K562 (cell line): Measurements from ENCODE around the gene KRTAP12-2. TPM values are rescaled to one million over a fixed set of nuclear protein-coding genes. Genes with fewer than 3 reads are reported as not detected.

Experiments used
- ATAC-seq: fragments of 200-7000 bp; cut with Tn5 transposase; 3 replicates; pipeline ENCODE4 v1.9.1; 2020; ENCODE audit warnings: moderate library complexity
- BruUV-seq: library from RNA; stranded (reverse); fragments of 400-500 nt; replicated peaks from 2 replicates; lab custom pipeline; 2021; lab: Mats Ljungman, UMichigan
- CTCF ChIA-PET: fragments of 300-600 bp; formaldehyde crosslinking; extraction: SDS; loops from one replicate; lab custom pipeline; 2021; ENCODE audit warnings: low intra/inter-chr PET ratio; lab: Yijun Ruan, JAX
- POLR2A ChIA-PET: fragments of 300-600, 350-650 bp; sonication (Branson Sonifier 250); formaldehyde crosslinking; extraction: SDS; loops from one replicate; lab custom pipeline; 2021; ENCODE audit warnings: antibody characterized with exemption, inconsistent platforms; lab: Yijun Ruan, JAX
- DNase-seq, 4 experiments: peaks; one replicate each; pipeline versions ENCODE4 v3.0.0 to v3.0.0-alpha.2; 2011 to 2018; ENCODE audit warnings: low spot score in 3 of 4, mixed read lengths in 3 of 4; ENCODE audit errors: extremely low read depth in 1 of 4
- FAIRE-seq: peaks from 2 replicates; lab custom pipeline; 2011; peaks lifted over from hg19 to GRCh38; lab: Jason Lieb, UNC
- H2AFZ ChIP-seq: 2 replicates; pipeline ENCODE4 v1.6.0; 2011; ENCODE audit warnings: low read depth, low read length, control low read depth, inconsistent platforms
- H3K27ac ChIP-seq: fragments of 200-600 bp; 3 replicates; pipeline ENCODE4 v1.8.0; 2011; ENCODE audit warnings: low read depth, mild to moderate bottlenecking, control low read depth, inconsistent platforms, low read length, moderate library complexity, mixed read lengths; ENCODE audit errors: extremely low read depth
- H3K27me3 ChIP-seq, 2 experiments: fragments of 300-600 bp in 1 of 2; 2 replicates in 1 of 2; 3 replicates in 1 of 2; pipeline versions ENCODE4 v1.6.0 to v1.8.0; 2011; ENCODE audit warnings: inconsistent platforms in 2 of 2, low read length in 2 of 2, mild to moderate bottlenecking in 1 of 2, mixed read lengths in 1 of 2, moderate library complexity in 1 of 2; ENCODE audit not compliant: control insufficient read depth in 2 of 2, insufficient read depth in 2 of 2
- H3K36me3 ChIP-seq: fragments of 300-600 bp; 3 replicates; pipeline ENCODE4 v1.8.0; 2011; ENCODE audit warnings: mild to moderate bottlenecking, low read length, inconsistent platforms; ENCODE audit not compliant: control insufficient read depth, insufficient read depth
- H3K4me1 ChIP-seq, 2 experiments: fragments of 200-600 bp in 1 of 2; replicated peaks in 1 of 2; 2 replicates in 1 of 2; 3 replicates in 1 of 2; pipeline versions ENCODE4 v1.5.1 to v1.8.0; 2011; ENCODE audit warnings: inconsistent platforms in 2 of 2, low read length in 2 of 2, mild to moderate bottlenecking in 1 of 2, mixed read lengths in 1 of 2, moderate library complexity in 1 of 2; ENCODE audit not compliant: control insufficient read depth in 2 of 2, insufficient read depth in 2 of 2
- H3K4me2 ChIP-seq: 2 replicates; pipeline ENCODE4 v1.6.1; 2011; ENCODE audit warnings: low read length, control low read depth, inconsistent platforms, mixed read lengths; ENCODE audit not compliant: insufficient read depth
- H3K4me3 ChIP-seq: fragments of 200-600 bp; sonication (generic), shearing (Covaris generic); 2 replicates; pipeline ENCODE4 v1.5.1; 2016; ENCODE audit warnings: control low read depth, inconsistent platforms
- H3K79me2 ChIP-seq: fragments of 200-600 bp; 3 replicates; pipeline ENCODE4 v1.8.0; 2011; ENCODE audit warnings: low read length, inconsistent platforms; ENCODE audit not compliant: control insufficient read depth, insufficient read depth
- H3K9ac ChIP-seq, 2 experiments: 2 replicates each; pipeline versions ENCODE4 v1.6.0 to v1.6.1; 2011; ENCODE audit warnings: low read depth in 2 of 2, low read length in 2 of 2, control low read depth in 1 of 2, inconsistent platforms in 1 of 2, mild to moderate bottlenecking in 1 of 2, mixed read lengths in 1 of 2; ENCODE audit not compliant: insufficient read depth in 1 of 2
- H3K9me1 ChIP-seq: one replicate; pipeline ENCODE4 v1.6.0; 2011; ENCODE audit warnings: inconsistent platforms, mild to moderate bottlenecking, low read length, moderate library complexity; ENCODE audit not compliant: control insufficient read depth, insufficient read depth
- H3K9me3 ChIP-seq: replicated peaks from 2 replicates; pipeline ENCODE4 v1.5.1; 2011; ENCODE audit warnings: low read depth, low read length, inconsistent platforms; ENCODE audit not compliant: control insufficient read depth, insufficient read depth
- H4K20me1 ChIP-seq: replicated peaks from 2 replicates; pipeline ENCODE4 v1.6.1; 2011; ENCODE audit warnings: low read length, inconsistent platforms, mixed read lengths; ENCODE audit not compliant: control insufficient read depth, insufficient read depth
- BRF2 ChIP-seq: IDR thresholded peaks from 3 replicates; pipeline ENCODE4 v1.6.1; 2011; ENCODE audit warnings: borderline replicate concordance, mild to moderate bottlenecking; ENCODE audit not compliant: insufficient read length, insufficient read depth
- CEBPB ChIP-seq: fragments of 450-650 bp; IDR thresholded peaks from 2 replicates; pipeline ENCODE4 v1.6.1; 2016; ENCODE audit warnings: missing genetic modification characterization, missing compliant biosample characterization
- HEY1 ChIP-seq: fragments of 250-450 bp; sonication (Bioruptor Pico); IDR thresholded peaks from 2 replicates; pipeline ENCODE4 v1.5.0; 2020; ENCODE audit warnings: mild to moderate bottlenecking, moderate library complexity, borderline replicate concordance
- KLF10 ChIP-seq: fragments of 250-450 bp; sonication (Bioruptor Pico); IDR thresholded peaks from 2 replicates; pipeline ENCODE4 v1.6.1; 2021; ENCODE audit warnings: matching md5 sums
- TBP ChIP-seq: optimal IDR thresholded peaks from 2 replicates; pipeline ENCODE3; 2011; ENCODE audit warnings: low read depth, low read length, improper control_type of control experiment
- TCF15 ChIP-seq: fragments of 250-450 bp; sonication (Bioruptor Pico); IDR thresholded peaks from 2 replicates; pipeline ENCODE4 v1.8.0; 2022; ENCODE audit warnings: moderate library complexity, mild to moderate bottlenecking, inconsistent platforms
- ZNF239 ChIP-seq: fragments of 250-450 bp; sonication (Bioruptor Pico); IDR thresholded peaks from 2 replicates; pipeline ENCODE4 v1.4.0; 2020; ENCODE audit warnings: mild to moderate bottlenecking
- whole genome bisulfite sequencing: fragments of 100-300 bp; shearing (Covaris generic); methylation state at CpG from one replicate; pipeline ENCODE4 v1.1.6; 2016; ENCODE audit warnings: low coverage, mixed read lengths; ENCODE audit not compliant: insufficient coverage; ENCODE audit errors: missing lambda C conversion rate; 5-methylcytosine and 5-hydroxymethylcytosine counted together
- in situ Hi-C: fragments of 300-500 bp; cut with MboI; formaldehyde crosslinking; loops from 4 replicates; pipeline ENCODE4 v1.15.0; 2018; ENCODE audit warnings: inconsistent platforms, mixed read lengths
- intact Hi-C: fragments of 100-400 bp; cut with micrococcal nuclease; formaldehyde crosslinking; loops from 2 replicates; pipeline ENCODE4 v1.14.2; 2022
- polyA plus RNA-seq, 8 experiments: library from polyadenylated mRNA; depleted of rRNA in 4 of 8; stranded (reverse) in 5 of 8; unstranded in 3 of 8; fragments of >200 nt; fragmentation: Nextera tagmentation in 2 of 8; fragmentation: Illumina TruSeq in 1 of 8; extraction: Ambion mirVana in 2 of 8; extraction: Trizol in 1 of 8; gene quantifications; 2 replicates each; pipeline versions ENCODE4 v1.2.1 to v1.2.3, GENCODE V29; 2011 to 2014; ENCODE audit warnings: inconsistent platforms in 1 of 8, missing spikeins in 1 of 8
- total RNA-seq, 7 experiments: library from RNA; depleted of rRNA in 6 of 7; stranded (reverse); fragments of >200 nt in 6 of 7; fragmentation: Illumina TruSeq in 2 of 7; extraction: Trizol in 2 of 7; gene quantifications; 2 replicates each; pipeline versions ENCODE4 v1.2.1 to v1.2.3, GENCODE V29; 2011 to 2021; ENCODE audit warnings: low replicate concordance in 1 of 7

Gene KRTAP12-2
- total and polyA plus RNA-seq, 9 of the 15 experiments (the other 6 are each of a cell fraction or from before 2014, with no cell fraction given): not detected

GRCh38 chr21:44709426-44710293, 42.9 kb upstream of the KRTAP12-2 start (continued):
- TF ChIP-seq TBP: no peak
- no peak for TF ChIP-seq KLF10 (CRISPR knock-in tag)
- no peak for TF ChIP-seq CEBPB (tag)
- TF ChIP-seq BRF2: no peak
- TF ChIP-seq HEY1 (CRISPR knock-in tag): no peak

- in situ Hi-C loops (no loop called here), intact Hi-C loops (no loop called here)
- 2% methylated on average over 20 of the region's 25 CpGs for WGBS
- Histone ChIP-seq H3K36me3 (no peaks in the 10 kb centered on the region), H2AFZ (no peak overlapping the region), H4K20me1 (peaks cover 8% of the 10 kb centered on the region; the same call in 1 of the 2 replicates), H3K9ac (no peak overlapping the region), H3K4me2 (no peak overlapping the region), H3K79me2 (no peaks in the 10 kb centered on the region), H3K9me1 (no peaks in the 10 kb centered on the region), H3K4me1 (peaks cover 0 to 18% of the 10 kb centered on the region in 2 experiments; a peak in 1 of 5 replicates), H3K27ac (no peak overlapping the region), H3K9me3 (no peaks in the 10 kb centered on the region), H3K27me3 (peaks cover 46 to 75% of the 10 kb centered on the region in 2 experiments; a peak in 4 of 5 replicates), H3K4me3 (no peak overlapping the region)
- ATAC-seq (no peak), FAIRE-seq (no peak), DNase-seq (no peak)
- ChIA-PET CTCF (no interaction called here), POLR2A (interaction anchor here (0.6 to 2.0 kb wide), 4 partner anchors 10 to 321 kb away, joined by 3 to 8 read pairs (median 3); no protein-coding TSS in a partner anchor)
- TF ChIP-seq TCF15 (CRISPR knock-in tag): no peak
- TF ChIP-seq ZNF239 (CRISPR knock-in tag): no peak
- no TSS peak for BruUV-seq
These were observed 42.2 kb upstream of the KRTAP12-2 start for GRCh38 chr21:44708866-44709425.
